IMR-90 (cell line): ENCODE results near the gene CAMTA1. TPM values are rescaled to one million over a fixed set of nuclear protein-coding genes. Genes with fewer than 3 reads are reported as not detected.

ENCODE experiments used
- ATAC-seq: fragments of 200-7000 bp; cut with Tn5 transposase; 2 replicates; pipeline ENCODE4 v1.9.1; 2020; ENCODE audit warnings: low read depth, mild to moderate bottlenecking, moderate library complexity
- BruUV-seq: library from RNA; stranded (reverse); fragments of 400-500 nt; replicated peaks from 2 replicates; lab custom pipeline; 2021; lab: Mats Ljungman, UMichigan
- CTCF ChIA-PET: fragments of 300-600 bp; formaldehyde crosslinking; extraction: SDS; loops from one replicate; lab custom pipeline; 2021; ENCODE audit warnings: antibody characterized with exemption; lab: Yijun Ruan, JAX
- POLR2A ChIA-PET: fragments of 300-600 bp; sonication (Branson Sonifier 250); formaldehyde crosslinking; loops from one replicate; lab custom pipeline; 2022; ENCODE audit warnings: antibody characterized with exemption; ENCODE audit not compliant: unreplicated experiment; lab: Charles Lee
- DNase-seq: peaks from one replicate; pipeline ENCODE4 v3.0.0; 2013
- H2AFZ ChIP-seq: replicated peaks from 2 replicates; pipeline ENCODE3; 2013; ENCODE audit warnings: low read length, mild to moderate bottlenecking; ENCODE audit not compliant: poor library complexity
- H2AK5ac ChIP-seq: 2 replicates; pipeline ENCODE4 v1.6.1; 2013; ENCODE audit warnings: low read depth, low read length, inconsistent platforms
- H2AK9ac ChIP-seq: replicated peaks from 2 replicates; pipeline ENCODE3; 2013; ENCODE audit warnings: mild to moderate bottlenecking, low read depth, low read length, moderate library complexity; ENCODE audit not compliant: poor library complexity
- H2BK120ac ChIP-seq: 2 replicates; pipeline ENCODE4 v1.6.1; 2013; ENCODE audit warnings: low read depth, low read length, inconsistent platforms
- H2BK15ac ChIP-seq: 3 replicates; pipeline ENCODE4 v1.6.1; 2013; ENCODE audit warnings: low read depth, low read length, inconsistent platforms
- H2BK20ac ChIP-seq: 2 replicates; pipeline ENCODE4 v1.6.1; 2013; ENCODE audit warnings: low read depth, mild to moderate bottlenecking, inconsistent platforms, low read length, moderate library complexity
- H2BK5ac ChIP-seq: 2 replicates; pipeline ENCODE4 v1.6.1; 2013; ENCODE audit warnings: mild to moderate bottlenecking, low read depth, low read length, inconsistent platforms; ENCODE audit not compliant: poor library complexity, severe bottlenecking
- H3K14ac ChIP-seq: replicated peaks from 2 replicates; pipeline ENCODE4 v1.6.1; 2013; ENCODE audit warnings: low read depth, low read length, inconsistent platforms
- H3K18ac ChIP-seq: 2 replicates; pipeline ENCODE4 v1.6.1; 2013; ENCODE audit warnings: low read depth, low read length, control low read depth
- H3K23ac ChIP-seq: 2 replicates; pipeline ENCODE4 v1.6.1; 2013; ENCODE audit warnings: low read depth, low read length, inconsistent platforms
- H3K27ac ChIP-seq: 2 replicates; pipeline ENCODE4 v1.5.1; 2013; ENCODE audit warnings: mild to moderate bottlenecking, control low read depth, low read length; ENCODE audit not compliant: insufficient read depth
- H3K27me3 ChIP-seq: 2 replicates; pipeline ENCODE4 v1.6.1; 2013; ENCODE audit warnings: low read length; ENCODE audit not compliant: control insufficient read depth, insufficient read depth
- H3K36me3 ChIP-seq: 2 replicates; pipeline ENCODE4 v1.6.1; 2013; ENCODE audit warnings: low read length, mixed read lengths; ENCODE audit not compliant: control insufficient read depth, insufficient read depth
- H3K4ac ChIP-seq: 2 replicates; pipeline ENCODE4 v1.6.1; 2013; ENCODE audit warnings: low read depth, low read length, inconsistent platforms
- H3K4me1 ChIP-seq: 2 replicates; pipeline ENCODE4 v1.6.1; 2013; ENCODE audit warnings: low read length, mixed read lengths; ENCODE audit not compliant: control insufficient read depth, insufficient read depth
- H3K4me2 ChIP-seq: 2 replicates; pipeline ENCODE4 v1.6.1; 2013; ENCODE audit warnings: low read depth, mild to moderate bottlenecking, control low read depth, low read length, moderate library complexity
- H3K4me3 ChIP-seq: 2 replicates; pipeline ENCODE4 v1.5.1; 2013; ENCODE audit warnings: low read depth, mild to moderate bottlenecking, control low read depth, low read length, moderate library complexity; ENCODE audit not compliant: insufficient read depth
- H3K56ac ChIP-seq: 2 replicates; pipeline ENCODE4 v1.6.1; 2013; ENCODE audit warnings: low read length, inconsistent platforms; ENCODE audit not compliant: insufficient read depth; ENCODE audit errors: extremely low read depth
- H3K79me1 ChIP-seq, 2 experiments: 2 replicates each; pipeline ENCODE4 v1.6.1; 2013; ENCODE audit warnings: low read length in 2 of 2, inconsistent platforms in 1 of 2, low read depth in 1 of 2
- H3K9ac ChIP-seq: 2 replicates; pipeline ENCODE4 v1.6.1; 2013; ENCODE audit warnings: low read depth, low read length, control low read depth
- H3K9me1 ChIP-seq: 2 replicates; pipeline ENCODE4 v1.6.1; 2013; ENCODE audit warnings: low read length, inconsistent platforms; ENCODE audit not compliant: insufficient read depth
- H3K9me3 ChIP-seq: 2 replicates; pipeline ENCODE4 v1.6.1; 2013; ENCODE audit warnings: low read length; ENCODE audit not compliant: control insufficient read depth, insufficient read depth
- H4K20me1 ChIP-seq: 2 replicates; pipeline ENCODE4 v1.6.1; 2013; ENCODE audit warnings: low read length, inconsistent platforms; ENCODE audit not compliant: insufficient read depth
- H4K5ac ChIP-seq: 2 replicates; pipeline ENCODE4 v1.6.1; 2013; ENCODE audit warnings: mild to moderate bottlenecking, low read depth, low read length, control low read depth
- H4K8ac ChIP-seq, 2 experiments: 2 replicates each; pipeline ENCODE4 v1.6.1; 2013; ENCODE audit warnings: low read depth in 2 of 2, low read length in 2 of 2, control low read depth in 1 of 2, inconsistent platforms in 1 of 2
- H4K91ac ChIP-seq: 2 replicates; pipeline ENCODE4 v1.6.1; 2013; ENCODE audit warnings: low read depth, low read length, inconsistent platforms; ENCODE audit not compliant: insufficient read depth
- CEBPB ChIP-seq: IDR thresholded peaks from 2 replicates; pipeline ENCODE4 v1.6.1; 2012; ENCODE audit warnings: low read depth, low read length, improper control_type of control experiment
- CTCF ChIP-seq: conservative IDR thresholded peaks from 2 replicates; pipeline ENCODE4 v1.5.1; 2012; ENCODE audit warnings: mild to moderate bottlenecking, low read depth, low read length, improper control_type of control experiment
- ELK1 ChIP-seq: fragments of 150-350 bp; IDR thresholded peaks from 2 replicates; pipeline ENCODE4 v1.6.1; 2016; ENCODE audit warnings: low read depth, mild to moderate bottlenecking, low read length, moderate library complexity, borderline replicate concordance
- MAZ ChIP-seq: IDR thresholded peaks from 2 replicates; pipeline ENCODE4 v1.6.1; 2012; ENCODE audit warnings: low read depth, mild to moderate bottlenecking, low read length, improper control_type of control experiment, moderate library complexity, borderline replicate concordance
- MXI1 ChIP-seq: IDR thresholded peaks from 2 replicates; pipeline ENCODE4 v1.6.1; 2012; ENCODE audit warnings: low read depth, mild to moderate bottlenecking, low read length, moderate library complexity, borderline replicate concordance
- NFE2L2 ChIP-seq: fragments of 150-350 bp; IDR thresholded peaks from 2 replicates; pipeline ENCODE4 v1.6.1; 2016; ENCODE audit warnings: low read depth, mild to moderate bottlenecking, low read length
- RCOR1 ChIP-seq: IDR thresholded peaks from 2 replicates; pipeline ENCODE4 v1.6.1; 2012; ENCODE audit warnings: mild to moderate bottlenecking, low read length, improper control_type of control experiment; ENCODE audit not compliant: insufficient replicate concordance
- RFX5 ChIP-seq: IDR thresholded peaks from 2 replicates; pipeline ENCODE4 v1.8.0; 2012; ENCODE audit warnings: low read depth, mild to moderate bottlenecking, low read length, moderate library complexity
- whole genome bisulfite sequencing, 2 experiments: methylation state at CpG; one replicate each; pipeline versions ENCODE4 v1.1.5 to v1.1.7; 2013; ENCODE audit warnings: missing lambda C conversion rate in 2 of 2; ENCODE audit not compliant: insufficient read length in 1 of 2; ENCODE audit errors: extremely low coverage in 2 of 2; 5-methylcytosine and 5-hydroxymethylcytosine counted together
- dilution Hi-C: fragments of 300-500 bp; cut with HindIII; formaldehyde crosslinking; loops from one replicate; pipeline ENCODE4 v1.14.3; 2018; ENCODE audit warnings: low sequenced_read_pairs; ENCODE audit not compliant: unreplicated experiment
- in situ Hi-C: fragments of 300-500 bp; cut with MboI; formaldehyde crosslinking; loops from 3 replicates; pipeline ENCODE4 v1.14.3; 2019; ENCODE audit warnings: low sequenced_read_pairs, inconsistent platforms, mixed read lengths
- intact Hi-C: fragments of 100-400 bp; cut with micrococcal nuclease; formaldehyde crosslinking; loops from 2 replicates; pipeline ENCODE4 v1.10.0; 2022
- polyA plus RNA-seq, 3 experiments: library from polyadenylated mRNA; depleted of rRNA; stranded (reverse); fragments of >200 nt; gene quantifications; 2 replicates each; pipeline ENCODE4 v1.2.3, GENCODE V29; 2012; ENCODE audit warnings: low replicate concordance in 1 of 3
- total RNA-seq: library from RNA; depleted of rRNA; stranded (reverse); fragments of >200 nt; gene quantifications from 2 replicates; pipeline ENCODE4 v1.2.3, GENCODE V29; 2012

CAMTA1 gene
- total and polyA plus RNA-seq, 2 of the 4 experiments (the other 2 are of a cell fraction) = 35.5 to 74.3 TPM

- dilution Hi-C loops = no loop called here
- H4K8ac ChIP-seq = no peak overlapping the region
- ATAC-seq (no peak), DNase-seq (no peak)
- ChIA-PET CTCF (no interaction called here), POLR2A (no interaction called here)
- in situ Hi-C loops = no loop called here
- no peaks in the 10 kb centered on the region for H3K79me1 ChIP-seq
- H3K4me2 ChIP-seq = no peak overlapping the region
- no peaks in the 10 kb centered on the region for H3K4me1 ChIP-seq
- intact Hi-C loops = no loop called here
- peaks cover 21% of the 10 kb centered on the region for H3K27me3 ChIP-seq
- no peak overlapping the region for H2BK20ac ChIP-seq
- no TSS peak for BruUV-seq
- H3K18ac ChIP-seq = no peak overlapping the region
- no peaks in the 10 kb centered on the region for H3K36me3 ChIP-seq
- H3K23ac ChIP-seq = no peak overlapping the region
- no peak for TF ChIP-seq RFX5
- no peak for TF ChIP-seq RCOR1
- TF ChIP-seq CTCF = no peak
- no peak for TF ChIP-seq NFE2L2
- no peak for TF ChIP-seq CEBPB
- TF ChIP-seq ELK1 = no peak
- no peak for TF ChIP-seq MAZ
- no peak for TF ChIP-seq MXI1
- no peak overlapping the region for H2AK5ac ChIP-seq
- H3K9me3 ChIP-seq = peaks cover 6% of the 10 kb centered on the region; the same call in 1 of the 2 replicates
- no peak overlapping the region for H2AK9ac ChIP-seq
- no peaks in the 10 kb centered on the region for H4K20me1 ChIP-seq
- H3K56ac ChIP-seq = no peak overlapping the region
- no peak overlapping the region for H3K27ac ChIP-seq
- no peak overlapping the region for H2AFZ ChIP-seq
- no peak overlapping the region for H3K4me3 ChIP-seq
- no peak overlapping the region for H4K5ac ChIP-seq
- H3K9ac ChIP-seq = no peak overlapping the region
- 63% methylated on average over 3 of the region's 8 CpGs; no CpG with 5 or more reads in 1 of the 2 experiments for WGBS, 2 experiments
- H3K4ac ChIP-seq = no peak overlapping the region
- H2BK120ac ChIP-seq = no peak overlapping the region
- H3K14ac ChIP-seq = no peak overlapping the region
- H2BK5ac ChIP-seq = no peak overlapping the region
- H2BK15ac ChIP-seq = no peak overlapping the region
- no peaks in the 10 kb centered on the region for H3K9me1 ChIP-seq
- H4K91ac ChIP-seq = no peak overlapping the region
Measured at GRCh38 chr1:6986281-6986680, 201.0 kb downstream of the CAMTA1 start.
